Skeletal muscle tissue (tissue), 4 donors: Measurements from ENCODE around the gene GLT1D1. TPM values are rescaled to one million over a fixed set of nuclear protein-coding genes. Genes with fewer than 3 reads are reported as not detected.

Experiments
- H3K27ac ChIP-seq: one replicate; pipeline ENCODE4 v1.7.0; 2013; ENCODE audit warnings: mild to moderate bottlenecking, low read depth, low read length, inconsistent platforms
- H3K27me3 ChIP-seq, 3 donors: one replicate each; pipeline ENCODE4 v1.7.0; 2013; ENCODE audit warnings: low read length in 3 of 3; ENCODE audit not compliant: control insufficient read depth in 3 of 3, insufficient read depth in 3 of 3
- H3K36me3 ChIP-seq, 3 donors: one replicate each; pipeline ENCODE4 v1.7.0; 2013; ENCODE audit warnings: low read length in 3 of 3; ENCODE audit not compliant: control insufficient read depth in 3 of 3, insufficient read depth in 3 of 3
- H3K4me1 ChIP-seq, 3 donors: one replicate each; pipeline ENCODE4 v1.7.0; 2013; ENCODE audit warnings: low read length in 3 of 3, mild to moderate bottlenecking in 3 of 3; ENCODE audit not compliant: control insufficient read depth in 3 of 3, insufficient read depth in 3 of 3
- H3K4me3 ChIP-seq, 3 donors: one replicate each; pipeline ENCODE4 v1.7.0; 2013; ENCODE audit warnings: low read length in 3 of 3
- H3K9ac ChIP-seq, 3 donors: one replicate each; pipeline ENCODE4 v1.7.0; 2013; ENCODE audit warnings: low read length in 3 of 3, mild to moderate bottlenecking in 3 of 3, moderate library complexity in 2 of 3, low read depth in 1 of 3
- H3K9me3 ChIP-seq, 3 donors: one replicate each; pipeline ENCODE4 v1.7.0; 2013; ENCODE audit warnings: low read length in 3 of 3; ENCODE audit not compliant: control insufficient read depth in 3 of 3
- total RNA-seq: library from RNA; depleted of rRNA; stranded (reverse); fragments of >200 nt; gene quantifications from one replicate; pipeline ENCODE4 v1.2.3, GENCODE V29; 2014
- donor health status: Osteomylitis.

Gene GLT1D1
- total RNA-seq, 1 donor from 2014 or later = 0.52 TPM

- no peaks in the 10 kb centered on the region for H3K4me1 ChIP-seq
- H3K4me3 ChIP-seq = no peak overlapping the region
- no peak overlapping the region for H3K27ac ChIP-seq
- no peaks in the 10 kb centered on the region for H3K36me3 ChIP-seq
- no peak overlapping the region for H3K9ac ChIP-seq
- peaks cover 0 to 4% (median 3%) of the 10 kb centered on the region in 3 donors for H3K9me3 ChIP-seq
- peaks cover 0 to 2% (median 0%) of the 10 kb centered on the region in 3 donors for H3K27me3 ChIP-seq
Observed at GRCh38 chr12:128986957-128987356, 133.7 kb downstream of the GLT1D1 start.

- H3K27ac ChIP-seq = no peak overlapping the region
- no peaks in the 10 kb centered on the region for H3K4me1 ChIP-seq
- no peak overlapping the region for H3K9ac ChIP-seq
- no peak overlapping the region for H3K4me3 ChIP-seq
- H3K9me3 ChIP-seq = peaks cover 0 to 4% (median 3%) of the 10 kb centered on the region in 3 donors
- H3K27me3 ChIP-seq = no peaks in the 10 kb centered on the region
- H3K36me3 ChIP-seq = no peaks in the 10 kb centered on the region
Observed at GRCh38 chr12:128989287-128989686, 136.0 kb downstream of the GLT1D1 start.

- Histone ChIP-seq H3K4me3 (no peak overlapping the region), H3K9me3 (peaks cover 0 to 4% (median 3%) of the 10 kb centered on the region in 3 donors), H3K4me1 (no peaks in the 10 kb centered on the region), H3K27me3 (no peaks in the 10 kb centered on the region), H3K9ac (no peak overlapping the region), H3K27ac (no peak overlapping the region), H3K36me3 (no peaks in the 10 kb centered on the region)
Observed at GRCh38 chr12:128991716-128992115, 138.4 kb downstream of the GLT1D1 start.

GRCh38 chr12:128992116-128992515 lies 138.8 kb downstream of the GLT1D1 start:
- no peaks in the 10 kb centered on the region for H3K36me3 ChIP-seq
- no peak overlapping the region for H3K27ac ChIP-seq
- H3K4me1 ChIP-seq = no peaks in the 10 kb centered on the region
- no peak overlapping the region for H3K4me3 ChIP-seq
- H3K9me3 ChIP-seq = peaks cover 0 to 4% (median 3%) of the 10 kb centered on the region in 3 donors
- H3K27me3 ChIP-seq = no peaks in the 10 kb centered on the region
- H3K9ac ChIP-seq = no peak overlapping the region

- H3K4me3 ChIP-seq = no peak overlapping the region
- H3K27ac ChIP-seq = no peak overlapping the region
- no peaks in the 10 kb centered on the region for H3K4me1 ChIP-seq
- no peaks in the 10 kb centered on the region for H3K36me3 ChIP-seq
- no peaks in the 10 kb centered on the region for H3K27me3 ChIP-seq
- H3K9me3 ChIP-seq = peaks cover 0 to 4% (median 3%) of the 10 kb centered on the region in 3 donors
- H3K9ac ChIP-seq = no peak overlapping the region
Observed at GRCh38 chr12:128992550-128992949, 139.3 kb downstream of the GLT1D1 start.

GRCh38 chr12:128994856-128995255 lies 141.6 kb downstream of the GLT1D1 start:
- Histone ChIP-seq H3K4me3 (no peak overlapping the region), H3K9ac (no peak overlapping the region), H3K4me1 (no peaks in the 10 kb centered on the region), H3K36me3 (no peaks in the 10 kb centered on the region), H3K27ac (no peak overlapping the region), H3K9me3 (no peaks in the 10 kb centered on the region), H3K27me3 (no peaks in the 10 kb centered on the region)

- Histone ChIP-seq H3K4me1 (no peaks in the 10 kb centered on the region), H3K36me3 (no peaks in the 10 kb centered on the region), H3K27ac (no peak overlapping the region), H3K9ac (no peak overlapping the region), H3K4me3 (no peak overlapping the region), H3K27me3 (no peaks in the 10 kb centered on the region), H3K9me3 (no peaks in the 10 kb centered on the region)
Observed at GRCh38 chr12:128995619-128996018, 142.3 kb downstream of the GLT1D1 start.

- H3K4me1 ChIP-seq = no peaks in the 10 kb centered on the region
- peaks cover 0 to 3% (median 2%) of the 10 kb centered on the region in 3 donors for H3K27me3 ChIP-seq
- no peaks in the 10 kb centered on the region for H3K36me3 ChIP-seq
- H3K4me3 ChIP-seq = no peak overlapping the region
- no peak overlapping the region for H3K27ac ChIP-seq
- no peaks in the 10 kb centered on the region for H3K9me3 ChIP-seq
- no peak overlapping the region for H3K9ac ChIP-seq
Observed at GRCh38 chr12:129001826-129002225, 148.5 kb downstream of the GLT1D1 start.

- Histone ChIP-seq H3K27me3 (peaks cover 0 to 3% (median 2%) of the 10 kb centered on the region in 3 donors), H3K27ac (no peak overlapping the region)
Observed at GRCh38 chr12:129002427-129002826, 149.1 kb downstream of the GLT1D1 start.

GRCh38 chr12:129005416-129005815 lies 152.1 kb downstream of the GLT1D1 start:
- H3K9ac ChIP-seq = no peak overlapping the region
- H3K4me1 ChIP-seq = no peaks in the 10 kb centered on the region
- peaks cover 2 to 3% (median 3%) of the 10 kb centered on the region in 3 donors for H3K27me3 ChIP-seq
- no peaks in the 10 kb centered on the region for H3K9me3 ChIP-seq
- H3K27ac ChIP-seq = no peak overlapping the region
- no peaks in the 10 kb centered on the region for H3K36me3 ChIP-seq
- H3K4me3 ChIP-seq = no peak overlapping the region

More at GRCh38 chr12:129002427-129002826, 149.1 kb downstream of the GLT1D1 start:
- Histone ChIP-seq H3K4me1 (no peaks in the 10 kb centered on the region), H3K36me3 (no peaks in the 10 kb centered on the region), H3K9ac (no peak overlapping the region), H3K9me3 (no peaks in the 10 kb centered on the region), H3K4me3 (no peak overlapping the region)
